GM19324 (cell line): Measurements from ENCODE around the gene C9.
"Not testable (repeated sequence)": the region's sequence is repeated elsewhere in the genome, so short reads cannot be mapped to it uniquely, and the experiment has no call there.

Experiments
- ATAC-seq: cut with Tn5 transposase; IDR thresholded peaks from one replicate; pipeline ENCODE4 v1.9.1; 2021; ENCODE audit warnings: mild to moderate bottlenecking, moderate library complexity; ENCODE audit not compliant: unreplicated experiment, low FRiP score

C9 gene

DNA sequence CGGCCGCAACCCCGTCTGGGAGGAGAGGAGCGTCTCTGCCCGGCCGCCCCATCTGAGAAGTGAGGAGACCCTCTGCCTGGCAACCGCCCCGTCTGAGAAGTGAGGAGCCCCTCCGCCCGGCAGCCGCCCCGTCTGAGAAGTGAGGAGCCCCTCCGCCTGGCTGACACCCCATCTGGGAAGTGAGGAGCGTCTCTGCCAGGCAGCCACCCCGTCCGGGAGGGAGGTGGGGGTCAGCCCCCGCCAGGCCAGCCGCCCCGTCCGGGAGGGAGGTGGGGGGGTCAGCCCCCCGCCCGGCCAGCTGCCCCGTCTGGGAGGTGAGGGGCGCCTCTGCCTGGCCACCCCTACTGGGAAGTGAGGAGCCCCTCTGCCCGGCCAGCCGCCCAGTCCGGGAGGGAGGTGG, 30.0 kb downstream of the C9 start:
- not testable (repeated sequence) for ATAC-seq

DNA sequence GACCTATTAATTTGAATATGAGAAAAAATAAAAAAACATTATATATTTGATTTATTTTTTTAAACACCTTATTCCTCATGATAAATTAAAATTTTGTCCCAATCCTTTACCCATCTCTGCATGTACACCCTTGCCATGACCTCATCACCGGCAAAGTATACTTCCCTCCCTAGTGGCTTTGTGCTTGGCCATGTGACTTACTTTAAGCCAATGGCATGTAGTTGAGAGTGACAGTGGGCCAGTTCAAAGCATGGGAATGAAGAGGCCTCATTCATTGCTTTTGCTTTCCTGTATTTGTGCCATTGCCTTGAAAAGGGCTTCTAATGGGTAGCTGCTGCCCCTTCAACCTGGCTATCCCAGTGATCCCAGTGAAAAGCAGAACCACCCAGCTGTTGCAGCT, 31.2 kb downstream of the C9 start:
- ATAC-seq = no peak

DNA sequence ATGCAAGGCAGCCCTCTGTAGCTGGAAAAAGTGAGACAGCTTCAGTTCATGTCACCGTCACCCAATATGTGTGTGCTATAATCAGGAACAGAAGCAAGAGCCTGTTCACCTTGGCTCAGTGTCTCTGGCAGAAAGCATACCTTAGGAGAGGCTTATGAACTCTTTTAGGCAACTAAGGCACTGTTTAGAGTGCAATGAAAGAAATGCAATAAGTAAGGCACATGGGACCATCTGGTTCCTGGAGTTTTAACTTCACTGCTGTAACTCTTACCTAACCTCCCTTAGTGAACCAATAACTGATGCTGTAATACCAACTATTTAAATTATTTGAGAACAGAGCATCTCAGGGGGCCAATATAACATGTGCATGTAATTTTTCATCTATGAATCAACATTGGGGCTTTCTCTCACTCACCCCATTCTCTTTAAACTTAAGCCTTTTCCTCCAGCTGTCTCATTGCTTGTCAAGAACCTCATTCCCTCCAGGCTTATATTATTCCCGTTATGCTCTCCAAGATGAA, 32.4 kb downstream of the C9 start:
- no peak for ATAC-seq

DNA sequence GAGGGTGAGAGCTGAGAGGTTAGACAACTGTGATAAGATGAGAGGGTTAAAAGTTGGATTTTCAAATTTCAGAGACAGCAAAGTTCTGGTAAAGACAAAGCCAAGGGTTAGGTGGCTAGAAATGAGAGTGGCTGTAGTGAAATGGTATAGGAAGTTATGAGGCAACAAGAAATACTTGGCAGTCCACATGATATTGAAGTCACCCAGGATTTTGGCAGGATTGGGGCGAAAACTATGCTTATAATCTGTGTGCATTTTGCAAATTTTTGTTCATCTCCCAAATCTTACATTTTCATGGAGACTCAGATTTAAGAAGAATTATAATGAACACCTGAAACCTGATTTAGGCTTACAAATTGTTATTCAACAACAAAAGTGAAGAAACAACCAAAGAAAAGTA, 35.6 kb downstream of the C9 start:
- no peak for ATAC-seq

DNA sequence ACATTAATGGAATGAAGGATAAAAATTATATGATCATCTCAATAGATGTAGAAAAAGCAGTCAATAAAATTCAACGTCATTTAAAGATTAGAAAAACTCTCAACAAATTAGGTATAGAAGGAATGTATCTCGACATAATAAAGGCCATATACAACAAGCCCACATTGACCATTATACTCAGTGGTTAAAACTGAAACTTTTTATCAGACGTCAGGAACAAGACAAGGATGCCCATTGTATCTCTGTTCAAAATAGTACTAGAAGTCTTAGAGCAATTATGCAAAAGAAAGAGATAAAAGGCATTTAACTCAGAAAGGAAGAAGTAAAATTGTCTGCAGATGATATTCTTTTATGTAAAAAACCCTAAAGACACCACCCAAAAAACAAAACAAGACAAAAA, 40.8 kb downstream of the C9 start:
- ATAC-seq = no peak

DNA sequence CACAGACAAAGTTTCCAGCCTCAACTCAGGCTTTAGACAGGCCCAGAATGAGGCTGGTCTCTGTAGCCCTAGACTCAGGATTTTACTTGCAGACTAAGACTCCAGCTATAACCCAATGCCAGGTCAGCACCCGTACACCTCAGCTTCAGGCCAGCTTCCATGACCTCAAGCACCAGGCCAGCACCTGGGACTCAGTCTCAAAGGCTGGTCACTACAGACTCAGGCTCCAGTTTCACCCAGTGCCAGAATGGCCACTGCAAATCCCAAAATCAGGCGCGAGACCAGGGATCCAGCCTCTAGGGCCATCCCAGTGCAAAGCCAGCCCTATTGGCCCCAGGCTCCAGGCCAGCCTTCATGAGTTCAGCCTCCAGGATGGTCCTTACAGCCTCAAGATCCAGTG, 44.9 kb downstream of the C9 start:
- ATAC-seq = no peak

DNA sequence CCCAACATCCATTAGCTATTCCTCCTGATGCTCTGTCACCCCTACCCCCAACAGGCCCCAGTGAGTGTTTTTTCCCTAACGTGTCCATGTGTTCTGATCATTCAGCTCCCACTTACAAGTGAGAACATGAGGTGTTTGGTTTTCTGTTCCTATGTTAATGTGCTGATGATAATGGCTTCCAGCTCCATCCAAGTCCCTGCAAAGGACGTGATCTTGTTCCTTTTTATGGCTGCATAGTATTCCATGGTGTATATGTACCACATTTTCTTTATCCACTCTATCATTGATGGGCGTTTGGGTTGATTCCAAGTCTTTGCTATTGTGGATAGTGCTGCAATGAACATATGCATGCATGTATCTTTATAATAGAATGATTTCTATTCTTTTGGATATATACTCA, 47.8 kb downstream of the C9 start:
- ATAC-seq = not testable (repeated sequence)

DNA sequence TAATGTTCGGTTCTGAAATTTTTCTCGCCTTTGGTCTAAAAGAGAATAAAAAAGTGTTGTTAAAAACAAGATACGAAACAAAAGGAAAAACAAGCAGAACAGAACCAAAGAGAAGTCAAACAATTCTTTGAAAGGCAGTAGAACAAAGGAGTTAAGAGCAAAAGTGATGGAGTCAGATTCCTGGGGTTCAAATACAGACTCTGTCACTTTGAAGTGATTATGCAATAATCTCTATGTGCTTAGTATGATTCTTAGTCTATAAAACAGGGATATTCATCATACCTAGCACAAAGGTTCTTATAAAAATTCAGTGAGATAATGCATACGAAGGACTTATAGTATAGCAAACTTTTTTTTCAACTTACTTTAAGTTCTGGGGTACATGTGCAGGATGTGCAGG, 48.3 kb downstream of the C9 start:
- ATAC-seq = no peak

DNA sequence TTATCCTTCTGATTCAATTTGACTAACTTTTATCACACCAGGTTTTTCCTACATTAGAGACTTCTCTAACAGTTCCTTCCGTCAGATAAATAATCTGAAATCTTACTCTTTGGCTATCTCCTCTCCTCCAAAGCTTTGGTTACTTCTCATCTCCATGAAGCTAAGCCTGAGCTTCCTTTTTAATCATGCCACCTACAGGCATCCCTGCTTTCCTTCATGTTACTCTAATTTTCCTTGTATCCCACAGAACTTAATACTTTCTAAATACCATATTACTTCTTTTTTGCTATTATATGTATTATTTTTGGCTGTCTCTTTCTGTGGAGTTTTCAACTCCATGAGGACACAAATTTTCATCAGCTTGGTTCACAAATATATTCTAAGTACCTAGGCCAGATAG, 49.7 kb downstream of the C9 start:
- no peak for ATAC-seq

DNA sequence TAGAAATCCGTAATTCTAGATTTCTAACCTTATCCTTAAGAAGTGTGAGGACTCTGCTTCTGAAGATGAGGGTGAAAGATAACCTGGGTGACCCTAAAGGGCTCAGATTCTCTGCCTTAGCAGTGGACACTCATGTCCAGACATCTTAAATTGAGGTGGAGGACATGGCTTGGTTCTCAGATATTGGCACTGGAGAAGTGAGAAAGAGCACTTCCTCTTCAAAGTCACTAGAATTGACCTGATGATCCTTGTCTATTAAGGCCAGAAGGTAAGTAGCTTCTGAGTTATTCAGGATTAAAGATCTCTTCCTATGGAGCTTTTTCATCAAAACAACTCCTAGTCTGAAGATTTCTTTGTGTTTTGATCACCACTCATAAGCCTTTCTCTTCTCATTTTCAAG, 54.8 kb downstream of the C9 start:
- no peak for ATAC-seq

DNA sequence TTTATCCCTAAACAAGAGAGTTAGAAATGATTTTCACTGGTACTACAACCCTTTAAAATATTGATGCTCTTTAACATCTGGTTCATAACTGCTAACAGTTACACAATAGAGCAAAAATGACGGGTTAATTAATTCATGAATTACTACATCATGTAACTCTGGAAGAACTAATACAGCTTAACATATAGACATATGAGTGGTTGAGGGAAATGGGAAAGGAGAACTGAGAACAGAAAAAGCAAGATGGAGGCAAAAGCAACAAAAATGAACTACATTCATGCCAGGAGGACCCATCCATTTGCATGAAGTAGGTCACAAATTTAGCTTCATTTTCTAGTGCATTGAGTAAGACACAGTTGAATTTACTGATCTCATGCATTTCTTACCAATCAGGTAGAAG, 61.8 kb downstream of the C9 start:
- ATAC-seq = peak; percentile 66

DNA sequence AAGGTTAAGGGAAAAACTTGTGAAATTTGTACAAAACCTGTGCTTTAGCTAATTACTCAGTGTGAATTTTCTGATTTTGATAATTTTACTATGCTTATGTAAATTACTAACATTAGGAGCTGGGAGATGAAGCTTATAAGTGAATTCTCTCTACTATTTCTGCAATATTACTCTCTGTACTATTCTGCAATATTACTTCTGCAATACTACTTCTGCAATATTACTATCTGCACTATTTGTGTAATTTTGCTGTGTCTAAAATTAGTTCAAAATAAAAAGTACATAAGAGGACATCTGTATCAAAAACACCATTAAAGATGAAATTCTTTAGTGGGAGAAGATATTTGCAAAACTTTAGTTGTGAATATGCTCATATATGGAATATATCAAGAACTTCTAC, 62.9 kb downstream of the C9 start:
- no peak for ATAC-seq

DNA sequence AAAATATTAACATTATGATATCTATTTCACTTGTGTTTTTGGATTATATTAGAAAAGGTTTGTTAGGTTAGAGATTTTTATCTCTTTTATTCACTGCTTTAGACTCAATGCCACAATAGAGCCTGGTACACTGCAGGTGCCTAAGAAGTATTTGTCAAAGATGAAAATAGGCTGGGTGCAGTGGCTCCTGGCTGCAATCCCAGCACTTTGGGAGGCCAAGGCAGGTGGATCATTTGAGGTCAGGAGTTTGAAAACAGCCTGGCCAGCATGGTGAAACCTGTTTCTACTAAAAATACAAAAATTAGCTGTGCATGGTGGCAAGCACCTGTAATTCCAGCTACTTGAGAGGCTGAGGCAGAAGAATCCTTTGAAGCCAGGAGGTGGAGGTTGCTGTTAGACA, 64.3 kb downstream of the C9 start:
- ATAC-seq = no peak

DNA sequence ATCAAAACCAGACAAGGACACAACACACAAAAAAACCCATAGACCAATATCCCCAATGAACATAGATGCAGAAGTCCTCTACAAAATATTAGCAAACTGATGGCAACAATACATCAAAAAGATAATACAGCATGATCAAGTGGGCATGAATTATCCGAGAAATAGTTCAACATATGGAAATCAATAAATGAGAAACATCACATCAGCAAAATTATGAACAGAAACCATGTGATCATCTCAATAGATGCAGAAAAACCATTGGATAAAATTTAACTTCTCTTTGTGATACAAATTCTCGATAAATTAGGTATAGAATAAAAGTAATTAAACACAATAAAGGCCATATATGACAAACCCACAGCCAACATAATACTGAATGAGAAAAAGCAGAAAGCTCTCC, 69.6 kb downstream of the C9 start:
- no peak for ATAC-seq

DNA sequence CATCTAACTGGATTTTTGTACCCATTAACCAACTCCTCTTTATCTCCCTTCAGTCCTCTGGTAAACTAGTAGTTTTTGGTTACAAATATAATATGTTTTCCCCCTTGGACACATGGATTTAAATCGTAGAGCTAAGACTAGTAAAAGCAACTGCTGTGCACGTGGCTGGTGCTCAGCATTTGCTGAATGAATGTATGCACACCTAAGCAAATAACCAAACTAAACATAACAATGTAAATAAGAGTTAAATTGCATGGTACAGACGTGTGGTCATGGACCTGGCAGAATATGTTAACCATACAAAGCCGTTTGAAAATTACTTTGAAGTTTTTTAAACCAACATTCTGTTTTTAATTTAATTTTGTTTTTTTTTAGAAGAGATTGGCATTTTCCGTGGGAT, 79.7 kb downstream of the C9 start:
- no peak for ATAC-seq

DNA sequence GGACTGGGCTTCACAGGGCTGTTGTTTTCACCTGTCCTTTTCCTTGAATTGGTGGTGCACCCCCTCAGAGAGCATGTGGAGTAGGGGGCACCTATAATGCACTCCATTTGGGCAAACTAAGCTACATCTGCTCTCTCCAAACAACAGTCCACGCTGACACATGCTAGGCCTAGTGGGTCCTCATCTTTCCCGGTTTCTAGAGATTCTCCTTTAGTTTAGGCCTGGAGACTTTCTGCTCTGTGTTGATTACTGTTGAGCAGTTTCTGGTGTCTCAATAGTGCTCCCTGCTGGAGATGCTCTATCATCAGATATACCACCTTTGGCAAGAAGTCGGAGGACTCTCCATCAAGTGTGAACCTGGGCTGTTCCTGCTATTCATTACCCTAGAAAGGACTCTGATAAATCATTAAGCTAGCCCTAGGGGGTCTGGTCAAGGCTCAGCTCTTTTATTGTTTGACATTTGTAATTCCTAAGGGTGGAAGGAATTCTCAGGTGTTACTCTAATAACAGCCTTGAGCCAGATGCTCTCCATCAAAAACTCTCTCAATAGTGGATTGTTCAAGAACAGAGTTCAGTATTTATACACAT, 81.0 kb downstream of the C9 start:
- ATAC-seq = peak; percentile 81

DNA sequence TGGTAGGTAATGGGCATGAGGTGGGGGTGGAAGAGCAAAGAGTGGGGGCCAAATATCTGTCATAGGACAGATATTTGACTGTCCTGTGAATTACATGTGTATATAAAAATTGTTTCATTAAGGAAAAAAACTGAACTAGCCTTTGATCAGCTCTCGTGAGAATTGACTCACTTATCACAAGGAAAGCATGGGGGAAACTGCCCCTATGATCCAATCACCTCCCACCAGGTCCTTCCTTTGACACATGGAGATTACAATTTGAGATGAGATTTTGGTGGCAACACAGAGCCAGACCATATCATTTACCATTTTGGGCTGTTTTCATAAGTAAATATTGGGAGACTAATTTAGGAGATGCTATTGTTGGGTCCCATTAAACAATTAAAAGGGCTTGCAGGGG, 81.7 kb downstream of the C9 start:
- ATAC-seq = no peak

DNA sequence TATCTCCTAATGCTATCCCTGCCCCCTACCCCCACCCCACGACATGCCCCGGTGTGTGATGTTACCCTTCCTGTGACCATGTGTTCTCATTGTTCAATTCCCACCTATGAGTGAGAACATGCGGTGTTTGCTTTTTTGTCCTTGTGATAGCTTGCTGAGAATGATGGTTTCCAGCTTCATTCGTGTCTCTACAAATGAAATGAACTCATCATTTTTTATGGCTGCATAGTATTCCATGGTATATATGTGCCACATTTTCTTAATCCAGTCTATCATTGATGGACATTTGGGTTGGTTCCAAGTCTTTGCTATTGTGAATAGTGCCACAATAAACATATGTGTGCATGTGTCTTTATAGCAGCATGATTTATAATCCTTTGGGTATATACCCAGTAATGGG, 88.4 kb downstream of the C9 start:
- not testable (repeated sequence) for ATAC-seq

DNA sequence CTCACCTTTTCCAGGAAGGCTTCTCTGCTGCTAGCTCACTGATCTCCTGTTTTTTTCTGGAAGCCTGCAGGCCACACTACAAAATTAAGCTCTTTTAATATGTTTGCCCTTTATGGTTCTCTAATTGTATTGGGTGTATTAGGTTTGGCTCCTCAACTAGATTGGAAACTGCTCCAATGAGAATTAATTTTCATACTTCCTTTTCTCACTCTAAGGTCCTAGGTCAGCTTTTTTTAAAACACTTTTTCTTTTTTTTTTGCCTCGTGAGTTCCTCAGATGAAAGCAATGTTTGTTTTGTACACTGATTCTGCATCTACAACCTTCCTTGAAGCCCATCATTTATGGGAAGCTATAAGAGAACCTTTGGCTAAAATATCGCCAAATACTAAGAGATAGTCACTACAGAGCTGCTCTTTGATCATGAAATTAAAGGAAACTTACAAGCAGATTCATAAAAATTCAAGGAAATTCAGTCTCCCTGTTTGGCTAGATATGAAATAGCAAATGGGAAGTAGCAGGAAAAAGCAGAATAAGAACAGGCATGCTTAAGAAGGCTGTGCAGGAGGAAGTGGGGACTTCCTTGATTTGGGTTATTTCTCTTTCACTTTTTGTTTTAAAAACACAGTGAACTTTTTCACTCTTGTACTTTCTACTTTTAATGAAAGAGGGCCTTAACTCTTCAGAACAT, 89.8 kb downstream of the C9 start:
- peak; percentile 91 for ATAC-seq

DNA sequence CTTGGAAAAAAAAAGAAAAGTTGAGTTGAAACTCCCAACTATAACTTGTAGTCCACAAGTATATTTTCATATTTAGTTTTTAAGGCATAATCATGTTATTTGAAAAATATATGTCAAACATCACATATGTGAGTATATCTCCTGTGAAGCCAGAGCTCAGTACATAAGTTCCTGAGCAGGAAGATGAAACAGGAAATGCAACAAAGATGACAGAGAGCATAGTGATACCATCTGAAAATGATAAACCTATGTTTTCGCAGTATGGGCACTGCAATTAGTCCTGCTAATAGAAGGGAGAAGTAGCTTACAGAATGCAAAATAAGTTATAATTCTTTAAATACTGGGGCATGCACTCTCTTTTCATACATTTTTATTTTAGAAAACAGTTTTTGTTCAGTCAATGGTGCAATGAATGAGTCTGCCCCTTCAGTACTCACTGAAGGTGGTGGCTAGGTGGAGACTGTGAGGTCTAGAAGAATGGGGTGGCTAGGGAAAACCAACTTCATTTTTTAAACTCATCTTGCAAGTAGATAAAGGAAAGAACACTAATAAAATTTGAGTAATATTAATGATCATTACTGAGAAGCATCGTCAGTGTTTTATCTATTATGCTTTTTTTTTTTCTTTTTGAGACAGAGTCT, 90.9 kb downstream of the C9 start:
- ATAC-seq = no peak

DNA sequence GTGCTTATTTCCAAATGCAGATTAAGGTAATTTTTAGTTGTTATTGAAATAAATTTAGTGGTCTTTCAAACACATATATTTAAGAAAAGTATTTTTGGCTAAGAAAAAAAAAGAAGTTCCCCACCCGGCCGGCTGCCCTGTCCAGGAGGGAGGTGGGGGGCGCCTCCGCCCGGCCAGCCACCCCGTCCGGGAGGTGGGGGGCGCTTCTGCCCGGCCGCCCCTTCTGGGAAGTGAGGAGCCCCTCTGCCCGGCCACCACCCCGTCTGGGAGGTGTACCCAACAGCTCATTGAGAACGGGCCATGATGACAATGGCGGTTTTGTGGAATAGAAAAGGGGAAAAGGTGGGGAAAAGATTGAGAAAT, 91.4 kb downstream of the C9 start:
- ATAC-seq = not testable (repeated sequence)

DNA sequence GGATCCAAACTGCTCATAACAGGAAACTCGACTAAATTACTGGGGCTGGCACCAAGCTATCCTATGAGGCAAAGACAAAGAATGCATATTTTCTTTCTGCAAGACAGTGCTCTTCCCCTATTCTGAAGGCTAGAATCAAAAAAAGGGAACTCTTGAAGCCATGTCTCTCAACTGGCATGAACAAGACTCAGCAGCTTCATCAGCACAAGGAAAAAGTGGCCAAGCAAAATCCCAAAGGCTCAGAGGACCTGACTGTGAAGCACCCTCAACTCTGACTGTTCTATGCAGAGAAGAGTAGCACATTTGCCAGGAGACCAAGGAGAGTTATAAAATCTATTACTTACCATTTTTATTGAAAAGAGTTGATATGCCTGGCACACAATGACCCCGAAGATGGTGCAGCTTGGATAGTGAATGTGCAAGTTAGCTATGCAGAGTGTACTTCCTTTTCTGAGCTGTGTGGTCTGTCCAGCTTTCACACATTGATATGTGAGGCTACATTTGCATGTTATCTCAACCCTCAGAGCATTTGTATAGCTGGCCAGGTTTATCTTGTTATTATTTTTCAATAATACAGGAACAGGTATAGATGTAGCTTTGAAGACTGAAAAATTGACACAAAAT, 94.0 kb downstream of the C9 start:
- ATAC-seq = peak; percentile 78
